GM12878 (cell line): ENCODE data around the gene SYTL5.

Experiments used
- BCL3 ChIP-seq: IDR thresholded peaks from 2 replicates; pipeline ENCODE4 v1.6.1; 2011; ENCODE audit warnings: borderline replicate concordance, low read depth, mild to moderate bottlenecking, moderate library complexity, low read length; ENCODE audit not compliant: insufficient read depth, poor library complexity, severe bottlenecking
- CEBPZ ChIP-seq: fragments of 150-350 bp; IDR thresholded peaks from 2 replicates; pipeline ENCODE4 v1.6.1; 2016; ENCODE audit warnings: low read depth, low read length
- CTCF ChIP-seq, 3 experiments: IDR thresholded peaks in 2 of 3; conservative IDR thresholded peaks in 1 of 3; 2 replicates each; pipeline ENCODE4 v1.5.1; 2011; ENCODE audit warnings: low read depth in 3 of 3, low read length in 3 of 3, mild to moderate bottlenecking in 3 of 3, control low read depth in 2 of 3, moderate library complexity in 2 of 3, inconsistent platforms in 1 of 3, mixed read lengths in 1 of 3; ENCODE audit not compliant: control insufficient read depth in 2 of 3, insufficient read depth in 1 of 3; ENCODE audit errors: extremely low read depth in 1 of 3
- POLR2AphosphoS5 ChIP-seq: IDR thresholded peaks from 2 replicates; pipeline ENCODE4 v1.6.1; 2011; ENCODE audit warnings: mild to moderate bottlenecking, low read length, inconsistent platforms
- RB1 ChIP-seq: fragments of 450-650 bp; formaldehyde crosslinking; IDR thresholded peaks from 2 replicates; pipeline ENCODE4 v1.6.1; 2017; ENCODE audit warnings: mild to moderate bottlenecking, borderline replicate concordance
- SIN3A ChIP-seq: IDR thresholded peaks from 2 replicates; pipeline ENCODE4 v1.6.1; 2012; ENCODE audit warnings: low read depth, low read length, improper control_type of control experiment
- SRF ChIP-seq, 2 experiments: IDR thresholded peaks; 2 replicates each; pipeline ENCODE4 v1.6.1; 2011; ENCODE audit warnings: low read depth in 2 of 2, low read length in 2 of 2, mild to moderate bottlenecking in 1 of 2, moderate library complexity in 1 of 2
- ZBTB33 ChIP-seq: fragments of 450-650 bp; IDR thresholded peaks from 2 replicates; pipeline ENCODE4 v1.6.1; 2017; ENCODE audit warnings: mild to moderate bottlenecking

- no peak for TF ChIP-seq CTCF (IDR thresholded peaks at IDR 0.05 in 2 of 3, conservative IDR thresholded peaks at IDR 0.05 in 1 of 3; ENCODE audit: control insufficient read depth in 2 of 3, extremely low read depth in 1 of 3, insufficient read depth in 1 of 3, low read depth in 3 of 3, low read length in 3 of 3)
- TF ChIP-seq BCL3 = no peak
- TF ChIP-seq CEBPZ = no peak
- TF ChIP-seq ZBTB33 = no peak
- TF ChIP-seq SRF (IDR thresholded peaks at IDR 0.05; ENCODE audit: low read depth in 2 of 2, low read length in 2 of 2) = no peak
- TF ChIP-seq POLR2AphosphoS5 = no peak
- TF ChIP-seq SIN3A = no peak
- no peak for TF ChIP-seq RB1
Measured at GRCh38 chrX:38060331-38060878, 54.1 kb downstream of the SYTL5 start.
